ENCODE measurements around the gene ASMT. TPM values are rescaled to one million over a fixed set of nuclear protein-coding genes. Genes with fewer than 3 reads are reported as not detected.
"Not testable (repeated sequence)": the region's sequence is repeated elsewhere in the genome, so short reads cannot be mapped to it uniquely, and the experiment has no call there.

The ASMT gene
- total and polyA plus RNA-seq, 3 experiments from 2014 or later: 0.40 to 2.1 (median 1.9) TPM

DNA sequence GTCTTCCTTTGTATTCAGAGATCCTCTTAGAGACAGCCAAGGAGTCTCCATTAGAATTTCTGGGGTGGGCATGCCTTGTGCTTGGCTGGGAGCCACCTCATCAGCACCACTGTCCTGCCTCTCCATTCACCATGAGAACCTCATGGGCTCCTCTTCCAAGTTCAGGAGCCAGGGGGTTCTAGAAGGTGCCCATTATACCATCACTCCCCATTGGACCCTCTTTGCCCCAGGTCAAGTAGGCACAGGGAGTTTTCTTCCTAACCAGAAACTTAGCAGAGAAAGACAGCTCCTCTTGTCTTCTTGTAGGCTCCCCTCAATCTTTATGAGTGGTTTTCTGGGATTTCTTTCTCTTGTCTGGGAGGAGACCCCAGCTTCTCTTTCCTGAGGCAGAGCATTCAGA is 31.1 kb downstream of the ASMT start:
- CTCF ChIA-PET: no interaction called here
- H3K9me3 Mint-ChIP-seq: peaks cover 0 to 15% (median 12%) of the 10 kb centered on the region in 5 donors
- no peak overlapping the region for H3K27ac Mint-ChIP-seq
- H3K4me1 ChIP-seq (ENCODE audit: insufficient read depth, low read length): no peaks in the 10 kb centered on the region
- POLR2A ChIA-PET: no interaction called here
- H3K36me3 Mint-ChIP-seq: peaks cover 0 to 3% (median 2%) of the 10 kb centered on the region in 3 donors
- H3K27ac ChIP-seq (ENCODE audit: low read depth, low read length): no peak overlapping the region
- H3K27me3 Mint-ChIP-seq: peaks cover 9 to 27% of the 10 kb centered on the region in 2 donors
- H3K4me3 ChIP-seq (ENCODE audit: low read length): no peak overlapping the region
- no peaks in the 10 kb centered on the region for H3K9me3 ChIP-seq (ENCODE audit: low read length)
- DNase-seq: no peak
- H3K4me1 Mint-ChIP-seq: peaks cover 3 to 4% (median 4%) of the 10 kb centered on the region in 3 donors
- H3K27me3 ChIP-seq (ENCODE audit: insufficient read depth, low read length, poor library complexity, severe bottlenecking): no peaks in the 10 kb centered on the region
- no peaks in the 10 kb centered on the region for H3K36me3 ChIP-seq (ENCODE audit: insufficient read depth, low read length)
- H3K4me3 Mint-ChIP-seq: no peak overlapping the region

DNA sequence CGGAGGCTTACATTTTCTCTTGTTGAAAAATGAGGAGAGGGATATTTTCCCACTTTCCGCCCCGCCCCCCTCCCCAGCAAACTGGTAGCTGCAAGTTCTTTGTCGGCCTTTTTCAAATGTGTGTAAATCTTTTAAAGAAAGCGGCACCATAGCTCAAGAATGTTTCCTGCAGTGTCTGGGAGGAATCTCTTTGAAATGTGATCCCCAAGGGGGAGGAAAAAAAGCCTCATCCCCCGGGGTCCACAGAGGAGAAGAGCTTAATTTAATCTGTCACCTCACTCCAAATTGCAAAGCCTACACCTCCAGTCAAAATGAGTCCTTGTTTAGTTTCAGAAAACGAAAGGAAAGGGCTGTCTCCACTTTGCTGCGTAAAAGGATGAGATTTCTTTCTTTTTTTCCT is 34.8 kb downstream of the ASMT start:
- H3K4me1 ChIP-seq (ENCODE audit: insufficient read depth, low read length): no peaks in the 10 kb centered on the region
- H3K27ac ChIP-seq (ENCODE audit: low read depth, low read length): no peak overlapping the region
- Mint-ChIP-seq H3K27ac (no peak overlapping the region), H3K4me3 (no peak overlapping the region), H3K36me3 (peaks cover 0 to 3% (median 2%) of the 10 kb centered on the region in 3 donors), H3K9me3 (peaks cover 0 to 15% (median 12%) of the 10 kb centered on the region in 5 donors), H3K4me1 (peaks cover 5 to 9% (median 8%) of the 10 kb centered on the region in 3 donors), H3K27me3 (peaks cover 6 to 19% of the 10 kb centered on the region in 2 donors)
- H3K4me3 ChIP-seq (ENCODE audit: low read length): no peak overlapping the region
- ChIA-PET CTCF (no interaction called here), POLR2A (no interaction called here)
- no peaks in the 10 kb centered on the region for H3K27me3 ChIP-seq (ENCODE audit: insufficient read depth, low read length, poor library complexity, severe bottlenecking)
- DNase-seq: no peak
- no peaks in the 10 kb centered on the region for H3K9me3 ChIP-seq (ENCODE audit: low read length)
- H3K36me3 ChIP-seq (ENCODE audit: insufficient read depth, low read length): no peaks in the 10 kb centered on the region

DNA sequence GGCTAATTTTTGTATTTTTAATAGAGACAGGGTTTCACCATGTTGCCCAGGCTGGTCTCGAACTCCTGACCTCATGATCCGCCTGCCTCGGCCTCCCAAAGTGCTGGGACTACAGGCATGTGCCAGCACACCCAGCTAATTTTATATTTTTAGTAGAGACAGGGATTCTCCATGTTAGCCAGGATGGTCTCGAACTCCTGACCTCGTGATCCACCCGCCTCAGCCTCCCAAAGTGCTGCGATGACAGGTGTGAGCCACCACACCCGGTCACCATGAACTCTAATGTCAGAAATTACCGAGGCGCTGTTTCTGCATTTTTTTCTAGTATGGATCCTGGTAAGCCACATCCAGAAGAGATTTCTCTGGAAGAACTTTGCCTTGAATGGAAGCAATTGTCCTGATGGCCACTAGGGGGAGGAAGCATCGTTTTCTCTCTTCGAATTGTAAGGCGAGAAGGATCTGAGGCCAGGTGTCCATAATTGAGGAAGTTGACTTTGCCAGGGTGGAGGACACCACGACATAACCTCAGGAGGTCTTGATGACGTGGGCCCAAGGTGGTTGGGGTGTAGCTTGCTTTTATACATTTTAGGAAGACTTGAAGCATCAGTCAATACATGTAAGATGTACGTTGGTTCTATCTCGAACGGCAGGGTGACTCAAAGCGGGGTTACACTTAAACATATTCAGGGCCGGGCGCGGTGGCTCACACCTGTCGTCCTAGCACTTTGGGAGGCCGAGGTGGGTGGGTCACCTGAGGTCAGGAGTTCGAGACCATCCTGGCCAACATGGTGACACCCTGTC is 37.4 kb downstream of the ASMT start:
- H3K27ac ChIP-seq (ENCODE audit: low read depth, low read length); H3K36me3 ChIP-seq (ENCODE audit: insufficient read depth, low read length); H3K36me3 Mint-ChIP-seq; H3K4me1 ChIP-seq (ENCODE audit: insufficient read depth, low read length); POLR2A ChIA-PET; H3K4me3 ChIP-seq (ENCODE audit: low read length); H3K27me3 ChIP-seq (ENCODE audit: insufficient read depth, low read length, poor library complexity, severe bottlenecking); CTCF ChIA-PET; H3K9me3 Mint-ChIP-seq; H3K9me3 ChIP-seq (ENCODE audit: low read length): not testable (repeated sequence)
- Mint-ChIP-seq H3K4me3 (peak overlapping the region in 1 of 7 donors; percentile 50), H3K27me3 (peaks cover 0 to 11% of the 10 kb centered on the region in 2 donors), H3K4me1 (peaks cover 10 to 19% (median 17%) of the 10 kb centered on the region in 3 donors), H3K27ac (peak overlapping the region in 5 of 8 donors; percentile 35 to 72 (median 52))
- DNase-seq: peak in 4 of 5 donors; percentile 6 to 51 (median 32)

DNA sequence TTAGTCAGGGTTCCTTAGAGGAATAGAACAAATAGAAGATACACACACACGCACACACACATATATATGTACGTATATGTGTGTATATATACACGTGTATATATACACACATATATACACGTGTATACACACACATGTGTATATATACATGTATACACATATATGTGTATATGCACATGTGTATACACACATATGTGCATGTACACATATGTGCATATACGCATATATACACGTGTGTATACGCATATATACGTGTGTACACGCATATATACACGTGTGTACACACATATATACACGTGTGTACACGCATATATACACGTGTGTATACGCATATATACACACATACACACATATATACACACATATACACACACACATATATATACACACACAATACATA is 41.5 kb downstream of the ASMT start:
- H3K36me3 Mint-ChIP-seq: peaks cover 0 to 22% (median 6%) of the 10 kb centered on the region in 3 donors
- no peaks in the 10 kb centered on the region for H3K27me3 Mint-ChIP-seq
- H3K27ac Mint-ChIP-seq: peak overlapping the region in 5 of 8 donors; percentile 77 to 98 (median 93)
- peak overlapping the region in 1 of 7 donors; percentile 91 for H3K4me3 Mint-ChIP-seq
- Histone ChIP-seq H3K36me3 (ENCODE audit: insufficient read depth, low read length) (no peaks in the 10 kb centered on the region), H3K27me3 (ENCODE audit: insufficient read depth, low read length, poor library complexity, severe bottlenecking) (no peaks in the 10 kb centered on the region), H3K4me1 (ENCODE audit: insufficient read depth, low read length) (peaks cover 22% of the 10 kb centered on the region), H3K4me3 (ENCODE audit: low read length) (no peak overlapping the region), H3K9me3 (ENCODE audit: low read length) (no peaks in the 10 kb centered on the region), H3K27ac (ENCODE audit: low read depth, low read length) (no peak overlapping the region)
- ChIA-PET CTCF (no interaction called here), POLR2A (no interaction called here)
- peaks cover 36 to 48% (median 46%) of the 10 kb centered on the region in 3 donors for H3K4me1 Mint-ChIP-seq
- no peak for DNase-seq
- no peaks in the 10 kb centered on the region for H3K9me3 Mint-ChIP-seq

DNA sequence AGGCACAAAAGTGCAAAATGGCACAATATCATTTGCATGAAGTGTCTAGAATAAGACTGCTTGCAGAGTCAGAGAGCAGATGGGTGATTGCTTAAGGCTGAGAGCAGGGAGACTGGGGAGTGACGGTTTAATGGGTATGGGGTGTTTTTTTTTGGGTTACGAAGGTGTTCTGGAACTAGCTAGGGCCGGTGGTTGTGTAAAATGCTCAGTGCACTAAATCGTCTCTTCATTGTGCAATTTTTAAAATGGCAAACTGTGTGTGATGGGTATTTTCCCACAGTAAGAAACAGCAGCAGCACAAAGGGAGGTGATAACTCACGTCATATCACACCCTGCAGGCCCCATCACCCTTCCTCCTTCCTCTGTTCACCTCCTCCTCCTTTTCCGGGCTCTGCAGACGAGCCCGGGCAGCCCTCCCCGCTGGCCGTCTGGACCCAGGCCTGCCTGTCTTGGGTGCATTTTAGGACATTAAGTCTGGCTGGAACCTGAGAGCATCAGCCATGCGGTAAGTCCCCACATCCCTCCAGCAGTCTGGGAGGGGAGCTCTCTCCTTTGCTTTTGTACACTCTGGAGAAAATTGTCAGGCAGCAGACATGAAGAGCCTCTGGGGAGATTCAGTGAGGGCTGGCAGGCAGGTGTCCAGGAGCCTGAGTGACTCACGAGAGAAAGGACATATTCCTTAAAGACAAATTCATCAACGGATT is 42.7 kb downstream of the ASMT start:
- Histone ChIP-seq H3K27me3 (ENCODE audit: insufficient read depth, low read length, poor library complexity, severe bottlenecking) (no peaks in the 10 kb centered on the region), H3K36me3 (ENCODE audit: insufficient read depth, low read length) (no peaks in the 10 kb centered on the region), H3K4me3 (ENCODE audit: low read length) (peak overlapping the region; percentile 68), H3K4me1 (ENCODE audit: insufficient read depth, low read length) (peaks cover 22% of the 10 kb centered on the region), H3K9me3 (ENCODE audit: low read length) (no peaks in the 10 kb centered on the region), H3K27ac (ENCODE audit: low read depth, low read length) (peak overlapping the region; percentile 78)
- POLR2A ChIA-PET: no interaction called here
- Mint-ChIP-seq H3K4me1 (peaks cover 40 to 51% (median 47%) of the 10 kb centered on the region in 3 donors), H3K9me3 (no peaks in the 10 kb centered on the region), H3K27ac (peak overlapping the region; percentile 93 to 99 (median 96)), H3K4me3 (peak overlapping the region; percentile 91 to 100 (median 97)), H3K27me3 (no peaks in the 10 kb centered on the region), H3K36me3 (peaks cover 0 to 28% (median 8%) of the 10 kb centered on the region in 3 donors)
- CTCF ChIA-PET: no interaction called here
- peak; percentile 15 to 80 (median 63) for DNase-seq

DNA sequence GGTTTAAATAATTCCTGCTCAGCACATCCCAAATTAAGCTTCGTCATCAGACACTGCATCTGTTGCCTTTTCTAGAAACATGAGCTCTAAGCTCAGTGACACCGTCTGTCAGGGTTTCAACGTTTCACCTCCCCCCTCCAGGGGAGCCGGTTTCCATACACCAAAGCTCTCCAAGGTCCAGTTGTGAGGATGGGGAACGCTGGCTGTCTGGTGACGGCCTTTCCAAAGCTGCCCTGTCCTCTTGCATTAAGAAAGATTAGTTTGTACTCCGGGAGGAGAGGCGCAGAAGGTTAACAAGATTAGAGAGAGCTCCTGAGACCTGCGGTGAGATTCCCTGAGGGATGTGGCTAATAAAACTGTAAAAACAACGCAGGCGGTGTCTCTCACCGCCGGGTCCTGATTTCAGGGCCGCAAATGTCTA is 43.2 kb downstream of the ASMT start:
- Mint-ChIP-seq H3K27me3 (no peaks in the 10 kb centered on the region), H3K9me3 (no peaks in the 10 kb centered on the region), H3K4me1 (peaks cover 41 to 56% (median 49%) of the 10 kb centered on the region in 3 donors), H3K27ac (peak overlapping the region; percentile 93 to 99 (median 96)), H3K36me3 (peaks cover 2 to 29% (median 8%) of the 10 kb centered on the region in 3 donors), H3K4me3 (peak overlapping the region; percentile 91 to 100 (median 97))
- ChIA-PET POLR2A (no interaction called here), CTCF (no interaction called here)
- Histone ChIP-seq H3K36me3 (ENCODE audit: insufficient read depth, low read length) (no peaks in the 10 kb centered on the region), H3K4me3 (ENCODE audit: low read length) (peak overlapping the region; percentile 68), H3K27me3 (ENCODE audit: insufficient read depth, low read length, poor library complexity, severe bottlenecking) (no peaks in the 10 kb centered on the region), H3K27ac (ENCODE audit: low read depth, low read length) (peak overlapping the region; percentile 78), H3K9me3 (ENCODE audit: low read length) (no peaks in the 10 kb centered on the region), H3K4me1 (ENCODE audit: insufficient read depth, low read length) (peaks cover 24% of the 10 kb centered on the region)
- peak in 1 of 5 donors; percentile 13 for DNase-seq

DNA sequence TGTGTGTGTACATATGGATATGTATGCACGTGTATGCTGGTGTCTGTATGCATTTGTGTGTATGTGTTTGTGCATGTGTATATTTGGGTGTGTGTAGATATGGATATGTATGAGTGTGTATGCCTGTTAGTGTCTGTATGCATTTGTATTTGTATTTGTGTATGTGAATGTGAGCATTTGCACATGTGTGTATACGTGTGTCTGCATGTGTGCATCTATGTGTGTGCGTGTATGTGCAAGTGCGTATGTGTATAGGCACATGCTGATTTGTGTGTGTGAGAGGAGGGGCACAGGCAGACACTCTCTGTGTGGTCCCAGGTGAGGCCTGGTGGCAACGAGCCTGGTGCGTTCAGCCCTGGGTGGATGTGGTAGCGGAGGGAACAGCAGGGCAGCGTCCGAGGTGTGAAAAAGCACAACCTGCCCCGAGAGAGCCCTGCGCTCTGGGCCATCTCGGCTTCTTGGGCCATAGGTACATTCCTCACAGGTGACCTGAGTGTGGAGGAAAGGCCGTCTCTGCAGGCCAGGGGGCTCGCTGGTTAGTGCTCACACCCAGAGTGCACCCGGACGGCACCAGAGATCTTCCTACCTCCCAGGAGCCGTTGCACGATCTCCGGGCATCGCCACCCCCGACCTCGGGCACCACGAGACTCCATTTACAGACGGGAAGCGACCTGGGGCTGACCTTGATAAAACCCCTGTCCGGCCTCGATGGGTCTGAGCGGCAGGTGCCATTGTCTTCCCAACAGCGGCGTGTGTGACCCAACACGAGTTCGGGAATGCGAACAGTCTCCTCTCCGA is 45.0 kb downstream of the ASMT start:
- Mint-ChIP-seq H3K27me3 (no peaks in the 10 kb centered on the region), H3K36me3 (peaks cover 6 to 37% (median 11%) of the 10 kb centered on the region in 3 donors), H3K27ac (peak overlapping the region in 7 of 8 donors; percentile 38 to 96 (median 72)), H3K4me1 (peaks cover 54 to 74% (median 64%) of the 10 kb centered on the region in 3 donors), H3K4me3 (peak overlapping the region in 6 of 7 donors; percentile 70 to 99 (median 94)), H3K9me3 (no peaks in the 10 kb centered on the region)
- H3K27me3 ChIP-seq (ENCODE audit: insufficient read depth, low read length, poor library complexity, severe bottlenecking): no peaks in the 10 kb centered on the region
- ChIA-PET POLR2A (no interaction called here), CTCF (no interaction called here)
- no peaks in the 10 kb centered on the region for H3K9me3 ChIP-seq (ENCODE audit: low read length)
- no peak overlapping the region for H3K27ac ChIP-seq (ENCODE audit: low read depth, low read length)
- peak in 1 of 5 donors; percentile 54 for DNase-seq
- H3K36me3 ChIP-seq (ENCODE audit: insufficient read depth, low read length): no peaks in the 10 kb centered on the region
- H3K4me3 ChIP-seq (ENCODE audit: low read length): peak overlapping the region; percentile 30
- peaks cover 28% of the 10 kb centered on the region for H3K4me1 ChIP-seq (ENCODE audit: insufficient read depth, low read length)
